OCI-LY1 (cell line): Measurements from ENCODE around the gene USP36.
"Not testable (repeated sequence)": the region's sequence is repeated elsewhere in the genome, so short reads cannot be mapped to it uniquely, and the experiment has no call there.

Experiments used
- H2AFZ ChIP-seq: fragments of 200-600 bp; sonication (generic), shearing (Covaris generic); 2 replicates; pipeline ENCODE4 v1.6.0; 2014; ENCODE audit warnings: antibody characterized with exemption, mild to moderate bottlenecking, low read length
- H3F3A ChIP-seq: fragments of 200-600 bp; sonication (generic), shearing (Covaris generic); 2 replicates; pipeline ENCODE4 v1.6.0; 2014; ENCODE audit warnings: mild to moderate bottlenecking, antibody characterized with exemption, low read length, moderate library complexity; ENCODE audit not compliant: insufficient read depth
- H3K27ac ChIP-seq: fragments of 200-600 bp; sonication (generic); 2 replicates; pipeline ENCODE4 v1.5.1; 2014; ENCODE audit warnings: low read length, mixed run types, mild to moderate bottlenecking, low read depth; ENCODE audit not compliant: poor library complexity, severe bottlenecking
- H3K27me3 ChIP-seq: fragments of 200-600 bp; sonication (generic); 2 replicates; pipeline ENCODE4 v1.6.0; 2014; ENCODE audit warnings: antibody characterized with exemption, mild to moderate bottlenecking, low read length, moderate library complexity; ENCODE audit not compliant: insufficient read depth
- H3K36me3 ChIP-seq: fragments of 200-600 bp; sonication (generic); 2 replicates; pipeline ENCODE4 v1.6.1; 2014; ENCODE audit warnings: mild to moderate bottlenecking, antibody characterized with exemption, low read length, moderate library complexity, mixed read lengths; ENCODE audit not compliant: insufficient read depth
- H3K4me1 ChIP-seq: fragments of 200-600 bp; sonication (generic); 2 replicates; pipeline ENCODE4 v1.5.1; 2014; ENCODE audit warnings: mild to moderate bottlenecking, low read length, moderate library complexity; ENCODE audit not compliant: insufficient read depth, severe bottlenecking
- H3K4me2 ChIP-seq: fragments of 200-600 bp; sonication (generic), shearing (Covaris generic); 2 replicates; pipeline ENCODE4 v1.6.1; 2014; ENCODE audit warnings: low read length
- H3K4me3 ChIP-seq: fragments of 200-600 bp; sonication (generic); 2 replicates; pipeline ENCODE4 v1.5.1; 2014; ENCODE audit warnings: low read length, low read depth, mild to moderate bottlenecking, mixed read lengths; ENCODE audit not compliant: poor library complexity, severe bottlenecking
- H3K79me2 ChIP-seq: fragments of 200-600 bp; shearing (Covaris generic); 2 replicates; pipeline ENCODE4 v1.6.1; 2016; ENCODE audit warnings: mixed run types, low read length, mixed read lengths; ENCODE audit not compliant: insufficient read depth
- H3K9ac ChIP-seq: fragments of 200-600 bp; sonication (generic), shearing (Covaris generic); 2 replicates; pipeline ENCODE4 v1.6.1; 2014; ENCODE audit warnings: mild to moderate bottlenecking, low read length, mixed read lengths
- H3K9me2 ChIP-seq: fragments of 200-600 bp; sonication (generic), shearing (Covaris generic); 2 replicates; pipeline ENCODE4 v1.6.1; 2014; ENCODE audit warnings: low read depth, mild to moderate bottlenecking, low read length, mixed read lengths
- H3K9me3 ChIP-seq: fragments of 200-600 bp; shearing (Covaris generic); 2 replicates; pipeline ENCODE4 v1.6.1; 2014; ENCODE audit warnings: low read length, mixed read lengths
- H4K20me1 ChIP-seq: fragments of 200-600 bp; sonication (generic), shearing (Covaris generic); 2 replicates; pipeline ENCODE4 v1.6.0; 2016; ENCODE audit warnings: mild to moderate bottlenecking, low read length; ENCODE audit not compliant: insufficient read depth
- CTCF ChIP-seq: fragments of 200-600 bp; sonication (generic), shearing (Covaris generic); IDR thresholded peaks from 2 replicates; pipeline ENCODE4 v1.5.1; 2017; ENCODE audit warnings: mild to moderate bottlenecking, antibody characterized with exemption, low read length, moderate library complexity, mixed read lengths
- EZH2 ChIP-seq: fragments of 200-600 bp; sonication (generic), shearing (Covaris generic); IDR thresholded peaks from 2 replicates; pipeline ENCODE4 v1.8.0; 2017; ENCODE audit warnings: borderline replicate concordance, mixed run types, mild to moderate bottlenecking, antibody characterized with exemption, low read length, moderate library complexity, mixed read lengths

The USP36 gene

GRCh38 chr17:78751447-78752161 is 89.0 kb downstream of the USP36 start:
- Histone ChIP-seq H3K4me2 (no peak overlapping the region), H3F3A (no peaks in the 10 kb centered on the region), H3K4me3 (no peak overlapping the region), H3K9me2 (no peaks in the 10 kb centered on the region), H3K27ac (no peak overlapping the region), H3K27me3 (no peaks in the 10 kb centered on the region; the same call in 1 of the 2 replicates), H4K20me1 (no peaks in the 10 kb centered on the region), H3K79me2 (no peaks in the 10 kb centered on the region), H3K9ac (no peak overlapping the region), H3K9me3 (no peaks in the 10 kb centered on the region), H2AFZ (no peak overlapping the region), H3K36me3 (no peaks in the 10 kb centered on the region), H3K4me1 (peaks cover 3% of the 10 kb centered on the region)
- no peak for TF ChIP-seq EZH2
- no peak for TF ChIP-seq CTCF

DNA sequence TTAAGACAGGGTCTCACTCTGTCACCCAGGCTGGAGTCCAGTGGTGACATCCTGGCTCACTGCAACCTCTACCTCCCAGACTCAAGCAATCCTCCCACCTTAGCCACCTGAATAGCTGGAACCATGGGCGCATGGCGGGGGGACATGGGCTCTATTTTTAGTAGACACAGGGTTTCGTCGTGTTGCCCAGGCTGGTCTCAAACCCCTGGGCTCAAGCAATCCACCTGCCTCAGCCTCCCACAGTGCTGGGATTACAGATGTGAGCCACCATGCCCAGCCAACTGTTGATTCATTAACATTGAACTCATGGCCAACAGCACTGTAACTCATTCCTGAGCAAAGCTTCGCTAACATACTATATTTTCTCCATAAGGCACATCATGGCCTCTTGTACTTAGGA is 89.6 kb downstream of the USP36 start:
- H3K27me3 ChIP-seq, H3K36me3 ChIP-seq, H2AFZ ChIP-seq, H3K79me2 ChIP-seq, H4K20me1 ChIP-seq, H3K27ac ChIP-seq, H3K4me2 ChIP-seq, H3K9ac ChIP-seq, H3K9me3 ChIP-seq, H3F3A ChIP-seq, H3K4me3 ChIP-seq, H3K9me2 ChIP-seq, H3K4me1 ChIP-seq: not testable (repeated sequence)

DNA sequence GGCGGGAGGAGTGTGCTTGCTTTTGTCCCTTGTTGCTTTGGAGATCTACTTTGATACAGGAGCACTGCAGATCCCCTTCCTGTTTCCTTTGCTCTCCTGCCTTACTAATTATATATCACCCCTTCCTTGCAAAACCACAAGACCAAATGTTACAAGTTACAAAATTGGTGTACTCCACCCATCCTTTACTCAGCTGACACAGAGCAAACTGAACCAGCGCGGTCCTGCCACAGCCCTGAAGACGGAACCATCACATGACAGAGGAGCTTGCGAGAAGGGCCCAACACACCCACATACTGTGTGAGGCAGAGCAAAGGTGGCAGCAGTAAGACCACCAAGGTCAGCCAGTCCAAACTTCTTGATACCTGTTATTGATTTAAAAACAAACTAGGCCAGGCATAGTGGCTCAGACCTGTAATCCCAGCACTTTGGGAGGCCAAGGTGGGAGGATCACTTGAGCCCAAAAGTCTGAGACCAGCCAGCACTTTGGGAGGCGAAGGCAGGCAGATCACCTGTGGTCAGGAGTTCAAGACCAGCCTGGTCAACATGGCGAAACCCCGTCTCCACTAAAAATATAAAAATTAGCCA is 91.8 kb downstream of the USP36 start:
- H3K36me3 ChIP-seq = no peaks in the 10 kb centered on the region
- H2AFZ ChIP-seq = no peak overlapping the region
- peaks cover 3% of the 10 kb centered on the region for H3K4me1 ChIP-seq
- no peak overlapping the region for H3K4me2 ChIP-seq
- no peak for TF ChIP-seq EZH2
- no peak for TF ChIP-seq CTCF
- no peak overlapping the region for H3K9ac ChIP-seq
- no peak overlapping the region for H3K27ac ChIP-seq
- no peaks in the 10 kb centered on the region for H3K9me2 ChIP-seq
- no peaks in the 10 kb centered on the region for H4K20me1 ChIP-seq
- H3K4me3 ChIP-seq = no peak overlapping the region
- H3K9me3 ChIP-seq = no peaks in the 10 kb centered on the region
- no peaks in the 10 kb centered on the region; the same call in 1 of the 2 replicates for H3K27me3 ChIP-seq
- H3F3A ChIP-seq = no peaks in the 10 kb centered on the region
- no peaks in the 10 kb centered on the region for H3K79me2 ChIP-seq
